HT-29 (cell line): Measurements from ENCODE around the gene TEKTIP1. TPM values are rescaled to one million over a fixed set of nuclear protein-coding genes. Genes with fewer than 3 reads are reported as not detected.
"Not testable (repeated sequence)": the region's sequence is repeated elsewhere in the genome, so short reads cannot be mapped to it uniquely, and the experiment has no call there.

Experiments
- DNase-seq: peaks from one replicate; pipeline ENCODE4 v3.0.0-alpha.2; 2015; ENCODE audit warnings: low spot score
- total RNA-seq: library from RNA; depleted of rRNA; stranded (reverse); fragments of >200 nt; shearing (Covaris generic); gene quantifications from 2 replicates; pipeline ENCODE4 v1.2.3, GENCODE V29; 2014

TEKTIP1 gene
- total RNA-seq, 1 experiment from 2014 or later, result not detected

DNA sequence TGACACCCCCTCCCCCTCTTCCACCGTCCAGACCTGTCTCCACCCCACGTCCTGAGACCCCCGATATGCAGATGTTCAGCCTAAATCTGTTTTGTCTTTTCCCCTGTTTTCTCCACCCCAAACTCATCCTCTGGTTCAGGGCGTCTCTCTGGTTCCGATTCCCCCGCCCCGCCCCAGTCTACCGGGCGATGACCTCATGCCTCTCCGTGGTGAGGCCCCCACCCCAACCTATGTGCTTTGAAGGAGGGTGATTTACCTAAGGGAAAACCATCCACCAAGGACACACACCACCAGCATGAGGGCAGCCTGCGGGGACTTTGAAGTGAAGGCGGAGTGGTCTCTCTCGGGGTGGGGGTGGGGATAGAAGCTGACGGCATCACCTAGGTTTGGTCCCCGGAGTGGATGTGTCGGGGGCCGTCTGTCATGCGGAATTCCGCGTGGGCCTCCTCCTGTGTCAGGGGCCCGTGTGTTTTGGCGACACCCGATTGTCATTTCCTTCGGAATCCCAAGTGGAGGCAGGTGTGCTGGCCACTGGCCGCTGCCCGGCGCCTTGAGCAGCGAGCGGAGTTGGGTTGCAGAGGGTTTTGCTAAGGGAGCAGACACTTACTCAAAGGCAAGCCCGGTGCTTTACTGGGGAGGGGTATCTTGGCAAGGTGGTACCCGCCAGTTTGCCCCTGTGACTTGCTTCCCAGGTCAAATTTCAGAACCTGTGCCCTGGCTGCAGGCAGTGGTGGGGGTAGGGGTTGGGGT lies 31.4 kb upstream of the TEKTIP1 start:
- DNase-seq, result no peak

DNA sequence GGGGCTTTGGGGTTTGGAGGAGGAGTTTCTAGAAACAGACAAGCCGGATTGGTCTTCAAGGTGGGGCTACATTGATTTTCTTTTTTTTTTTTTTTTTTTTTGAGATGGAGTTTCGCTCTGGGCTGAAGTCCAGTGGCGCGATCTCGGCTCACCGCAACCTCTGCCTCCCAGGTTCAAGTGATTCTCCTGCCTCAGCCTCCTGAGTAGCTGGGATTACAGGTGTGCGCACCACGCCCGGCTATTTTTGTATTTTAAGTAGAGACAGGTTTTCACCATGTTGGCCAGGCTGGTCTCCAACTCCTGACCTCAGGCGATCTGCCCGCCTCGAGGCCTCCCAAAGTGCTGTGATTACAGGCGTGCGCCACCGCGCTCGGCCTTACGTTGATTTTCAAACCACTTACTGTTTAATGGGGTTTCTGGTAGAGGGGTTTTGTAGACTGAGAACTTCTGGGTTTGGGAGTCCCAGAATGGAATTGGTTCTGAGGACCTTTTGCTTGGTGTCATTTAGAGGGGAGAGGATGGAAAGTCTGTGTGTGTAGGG lies 30.8 kb upstream of the TEKTIP1 start:
- DNase-seq, result not testable (repeated sequence)

DNA sequence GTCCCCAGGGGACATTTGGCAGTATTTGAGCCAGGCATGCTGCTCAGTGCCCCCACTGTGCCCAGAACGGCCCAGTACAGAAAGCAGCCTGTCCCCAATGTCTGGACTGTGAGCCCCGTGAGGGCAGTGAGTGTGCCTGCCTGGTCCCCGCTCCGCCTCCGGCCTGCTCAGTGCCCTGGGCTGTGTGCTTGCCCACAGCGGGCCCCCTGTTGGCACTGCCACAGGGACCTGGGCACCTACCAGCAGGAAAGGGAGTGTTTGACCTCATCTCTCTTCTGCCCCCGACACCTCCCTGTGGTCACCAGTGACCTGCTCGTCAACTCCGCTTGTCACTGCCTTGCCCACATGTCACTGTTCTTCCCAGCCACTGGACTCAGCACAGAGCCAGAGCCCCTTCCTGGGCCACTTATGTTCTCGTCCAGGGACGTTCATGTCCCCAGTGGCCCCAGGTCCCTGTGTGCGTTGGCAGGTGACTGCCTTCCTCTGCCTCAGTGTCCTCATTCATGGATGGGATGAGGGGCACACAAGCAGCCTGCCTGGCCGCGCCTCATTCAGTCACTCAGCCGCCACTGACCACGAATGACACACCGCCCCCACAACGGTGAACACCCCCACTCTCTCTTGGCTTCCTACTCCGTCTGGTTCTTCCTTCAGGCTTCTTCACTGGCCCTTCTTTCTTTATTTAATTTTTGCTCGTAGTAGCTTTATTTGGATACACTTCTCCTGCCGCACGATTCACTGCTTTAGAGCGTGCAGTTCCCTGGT lies 30.0 kb upstream of the TEKTIP1 start:
- no peak for DNase-seq

DNA sequence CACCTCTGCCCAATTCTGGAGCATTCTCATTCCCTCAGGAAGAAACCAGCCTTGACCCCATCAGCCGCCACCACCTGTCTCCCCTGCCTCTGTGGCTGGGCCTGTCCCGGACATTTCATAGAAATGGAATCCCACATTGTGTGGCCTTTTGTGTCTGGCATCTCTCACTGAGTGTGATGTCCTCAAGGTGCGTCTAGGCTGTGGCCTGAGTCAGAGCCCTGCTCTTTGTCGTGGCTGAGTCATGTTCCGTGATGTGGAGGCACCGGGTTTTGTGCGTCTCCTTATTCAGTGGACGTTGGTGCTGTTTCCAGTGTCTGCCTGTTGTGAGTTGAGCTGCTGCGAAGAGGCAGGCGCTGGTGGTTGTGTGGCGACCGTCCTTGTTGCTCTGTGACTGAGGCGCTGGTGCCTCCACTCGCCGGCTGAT lies 29.4 kb upstream of the TEKTIP1 start:
- DNase-seq, result no peak

DNA sequence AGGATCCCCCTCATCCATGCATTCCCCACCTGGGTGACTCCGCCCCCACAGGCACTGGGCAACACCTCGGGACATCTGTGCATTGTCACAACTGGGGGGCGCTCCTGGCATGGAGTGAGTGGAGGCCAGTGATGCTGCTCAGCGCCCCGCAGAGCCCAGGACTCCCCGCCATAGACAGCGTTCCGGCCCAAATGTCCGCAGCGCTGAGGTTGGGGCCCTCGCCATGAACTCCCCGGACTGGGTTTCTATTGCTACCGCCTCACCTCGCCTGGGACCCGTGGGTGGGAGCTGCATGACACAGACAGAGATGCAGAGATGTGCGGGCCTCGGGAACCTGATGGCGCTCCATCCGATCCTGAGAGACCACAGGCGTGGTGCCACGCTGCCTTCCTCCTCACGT lies 28.2 kb upstream of the TEKTIP1 start:
- no peak for DNase-seq

DNA sequence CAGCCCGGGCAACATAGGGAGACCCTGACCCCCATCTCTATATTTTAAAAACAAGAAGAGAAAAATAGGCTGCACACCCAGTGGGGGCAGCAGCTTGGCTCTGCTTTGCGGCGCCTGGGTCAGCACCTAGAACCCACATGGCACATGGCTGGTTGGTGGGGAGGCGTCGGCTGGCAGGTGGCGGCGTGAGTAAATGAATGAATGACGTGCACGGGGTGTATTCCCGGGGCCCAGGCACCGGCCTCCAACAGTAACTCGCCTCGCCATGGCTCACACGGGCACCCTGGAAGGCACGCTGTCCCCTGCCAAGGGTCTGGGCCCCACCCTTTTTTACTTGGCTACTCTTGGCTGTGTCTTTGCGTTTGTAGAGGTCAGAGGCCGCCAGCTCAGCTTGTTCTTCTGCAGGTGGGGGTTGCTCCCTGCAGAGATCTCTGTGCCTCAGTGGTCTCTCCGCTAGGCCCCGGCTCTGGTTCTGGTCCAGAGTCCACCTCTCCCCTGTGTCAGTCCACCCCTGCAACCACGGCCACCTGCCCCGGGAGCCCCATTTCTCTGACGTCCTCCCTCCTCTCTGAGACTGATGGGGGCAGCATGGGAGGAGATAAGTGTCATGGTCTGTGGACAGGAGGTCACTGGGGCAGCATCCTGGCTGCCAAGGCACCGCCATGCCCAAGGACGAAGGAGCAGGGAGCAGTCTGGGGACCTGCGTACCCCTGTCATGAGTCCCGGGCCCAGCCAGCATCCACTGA lies 27.3 kb upstream of the TEKTIP1 start:
- DNase-seq, result no peak

DNA sequence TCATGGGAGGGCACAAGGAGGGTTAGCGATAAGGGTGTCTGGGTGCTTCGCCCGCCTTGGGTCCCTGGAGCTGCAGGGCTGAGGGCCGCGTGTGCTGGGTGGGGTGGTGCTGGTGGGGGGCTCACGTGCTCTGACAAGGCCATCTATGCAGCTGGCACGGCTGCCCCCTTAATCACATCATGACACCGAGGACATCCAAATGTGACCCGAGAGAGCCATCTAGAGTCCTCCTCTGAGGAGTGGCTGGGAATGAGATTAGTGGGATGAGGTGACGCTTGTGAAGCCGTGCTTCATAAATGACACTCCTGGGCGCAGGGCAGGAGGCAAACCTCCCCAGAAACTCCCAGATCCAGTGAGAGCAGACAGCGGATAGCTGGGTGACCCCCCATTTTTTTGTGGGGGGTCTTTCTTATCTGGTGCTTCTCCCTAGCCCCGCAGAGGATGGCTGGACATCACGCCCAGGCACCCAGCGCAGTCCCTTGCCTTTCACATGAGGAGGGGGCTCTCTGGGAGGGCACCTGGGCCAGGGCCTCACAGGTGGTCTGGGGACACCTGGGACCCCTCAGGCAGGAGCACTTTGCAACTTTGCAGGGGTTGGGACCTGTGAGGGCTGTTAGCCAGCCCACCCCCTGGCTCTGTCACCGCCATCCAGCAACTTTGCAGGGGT lies 26.3 kb upstream of the TEKTIP1 start:
- DNase-seq, result no peak

DNA sequence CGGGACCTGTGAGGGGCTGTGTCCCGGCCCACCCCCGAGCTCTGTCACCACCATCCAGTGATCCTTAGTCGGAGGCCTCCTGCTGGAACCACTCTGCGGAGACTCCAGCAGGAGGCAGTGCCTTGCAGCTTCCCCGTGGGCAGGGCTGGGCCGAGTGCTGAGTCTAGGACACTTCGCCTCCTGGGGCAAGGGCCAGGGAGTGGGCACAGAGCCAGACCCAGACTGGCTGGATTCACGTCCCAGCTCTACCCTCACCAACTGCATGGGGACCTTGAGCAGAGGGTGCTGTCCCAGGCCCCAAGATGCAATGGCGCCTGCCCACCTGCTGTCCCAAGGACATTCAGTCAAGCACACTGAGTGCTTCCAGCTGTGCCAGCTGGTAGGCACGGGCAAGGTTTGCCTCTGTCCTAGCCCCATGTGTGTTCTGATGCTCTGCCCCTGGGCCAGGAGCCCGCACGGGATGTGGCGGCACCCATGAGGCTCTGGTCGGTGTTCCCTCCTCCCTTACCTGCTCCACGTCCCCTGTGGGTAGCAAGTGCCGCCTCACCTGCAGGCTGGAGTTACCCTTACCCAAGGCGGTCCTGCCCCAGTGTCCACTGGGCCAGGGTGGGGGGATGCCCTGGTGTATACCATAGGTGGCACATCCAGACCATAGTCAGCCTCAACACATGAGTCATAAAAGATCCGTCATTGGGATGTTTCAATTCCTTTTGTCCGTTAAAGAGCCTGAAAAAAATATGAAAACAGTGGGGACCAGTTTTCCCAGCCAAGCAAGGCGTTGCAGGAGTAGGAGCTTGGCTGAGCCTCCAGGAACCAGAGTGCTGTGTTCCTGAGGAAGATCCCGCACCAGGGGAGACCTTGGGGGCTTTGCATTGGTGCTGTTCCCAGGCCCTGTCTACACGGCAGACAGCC lies 25.5 kb upstream of the TEKTIP1 start:
- DNase-seq, result no peak

DNA sequence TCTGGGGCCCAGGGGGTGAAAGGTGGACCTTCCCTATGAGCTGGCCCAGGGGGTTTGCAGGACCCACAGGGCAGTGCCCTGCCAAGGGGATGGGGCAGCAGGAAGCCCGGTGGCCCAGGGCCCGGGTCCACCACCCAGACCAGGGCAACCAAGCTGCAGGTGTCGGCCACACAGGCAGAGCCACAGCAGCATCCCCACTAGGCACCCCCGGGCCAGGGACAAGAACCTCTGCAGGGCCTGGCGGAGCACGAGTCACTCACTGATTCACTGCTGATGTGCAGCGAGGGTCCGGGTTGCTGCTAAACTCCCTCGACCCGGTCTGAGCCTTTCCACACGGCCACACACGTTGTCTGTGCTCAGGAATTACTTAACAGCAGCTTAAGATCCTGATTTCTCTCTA lies 24.0 kb upstream of the TEKTIP1 start:
- no peak for DNase-seq

DNA sequence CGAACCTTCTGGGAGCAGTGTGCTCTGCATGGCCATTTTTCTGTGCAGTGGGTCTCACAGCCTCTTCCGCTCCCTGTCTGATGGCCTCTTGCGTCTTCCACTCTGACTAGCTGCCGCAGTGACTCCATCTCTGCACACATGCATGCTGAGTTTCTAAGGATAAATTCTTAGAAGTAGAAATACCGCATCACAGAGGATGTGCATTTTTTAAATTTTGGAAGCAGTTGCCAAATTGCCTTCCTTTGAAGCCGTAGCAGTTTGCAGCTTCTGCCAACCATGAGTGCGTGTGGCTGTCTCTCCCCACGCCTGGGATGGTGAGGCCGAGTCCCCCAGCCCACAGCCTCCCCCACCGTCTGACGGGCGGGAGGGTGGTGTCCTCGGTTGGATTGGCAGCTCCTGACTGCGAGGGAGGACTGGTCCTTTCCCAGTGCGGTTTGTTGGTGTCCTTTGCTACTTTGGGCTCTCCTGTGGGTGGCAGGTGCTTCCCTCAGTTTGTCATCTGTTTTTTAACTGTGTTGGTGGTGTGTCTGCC lies 23.0 kb upstream of the TEKTIP1 start:
- no peak for DNase-seq

DNA sequence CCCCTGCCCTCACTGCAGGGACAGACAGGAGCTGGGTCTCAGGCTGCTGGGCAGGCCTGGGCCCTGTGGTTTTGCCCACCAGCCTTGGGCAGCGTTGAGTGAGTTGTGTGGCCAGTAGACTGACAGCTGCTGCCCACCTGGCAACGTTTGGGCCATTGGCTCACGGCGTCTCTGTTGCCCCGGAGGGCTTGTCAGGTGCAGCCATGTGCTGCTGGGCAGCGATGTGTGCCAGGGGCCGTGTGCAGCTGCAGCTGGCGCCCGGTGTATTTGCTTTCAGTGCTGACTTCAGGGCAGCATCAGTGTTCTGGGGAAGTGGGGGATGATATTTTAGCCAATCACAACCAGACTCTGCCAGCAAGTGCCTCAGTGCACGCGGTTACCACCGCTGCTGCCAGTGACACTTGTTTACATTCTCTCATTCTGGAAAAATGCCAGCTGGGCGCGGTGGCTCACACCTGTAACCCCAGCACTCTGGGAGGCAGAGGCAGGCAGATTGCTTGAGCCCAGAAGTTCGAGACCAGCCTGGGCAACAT lies 22.2 kb upstream of the TEKTIP1 start:
- DNase-seq, result no peak

DNA sequence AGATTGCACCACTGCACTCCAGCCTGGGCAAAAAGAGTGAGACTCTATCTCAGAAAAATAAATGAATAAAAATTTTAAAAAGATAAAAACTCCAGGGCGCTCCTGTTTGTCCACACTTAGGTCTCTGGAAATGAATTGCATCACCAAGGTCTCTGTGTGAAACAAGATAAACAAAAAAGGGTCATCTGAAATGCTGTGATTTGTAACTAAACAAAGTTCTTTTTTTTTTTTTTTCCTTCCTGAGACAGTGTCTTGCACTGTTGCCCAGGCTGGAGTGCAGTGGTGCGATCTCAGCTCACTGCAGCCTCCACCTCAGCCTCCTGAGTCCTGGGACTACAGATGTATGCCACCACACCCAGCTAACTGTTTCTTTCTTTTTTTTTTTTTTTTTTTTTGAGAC lies 21.3 kb upstream of the TEKTIP1 start:
- no peak for DNase-seq

DNA sequence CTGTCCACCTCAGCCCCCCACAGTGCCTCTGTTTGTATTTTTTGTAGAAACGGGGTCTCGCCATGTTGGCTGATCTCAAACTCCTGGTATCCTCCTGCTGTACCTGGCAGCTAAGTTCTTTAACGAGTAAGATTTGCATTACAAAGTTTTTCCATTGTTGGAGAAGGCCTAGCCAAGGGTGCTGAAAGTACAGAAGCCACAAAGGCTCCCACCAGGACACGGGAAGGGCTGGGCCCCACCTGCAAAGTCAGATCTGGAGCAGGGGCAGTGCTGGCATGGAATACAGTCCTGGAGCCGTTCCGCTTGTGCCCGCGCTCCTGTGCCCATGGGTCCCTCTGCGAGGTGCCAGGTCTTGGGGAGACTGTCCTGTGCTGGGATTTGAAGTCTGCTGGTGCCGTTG lies 20.7 kb upstream of the TEKTIP1 start:
- DNase-seq, result no peak

DNA sequence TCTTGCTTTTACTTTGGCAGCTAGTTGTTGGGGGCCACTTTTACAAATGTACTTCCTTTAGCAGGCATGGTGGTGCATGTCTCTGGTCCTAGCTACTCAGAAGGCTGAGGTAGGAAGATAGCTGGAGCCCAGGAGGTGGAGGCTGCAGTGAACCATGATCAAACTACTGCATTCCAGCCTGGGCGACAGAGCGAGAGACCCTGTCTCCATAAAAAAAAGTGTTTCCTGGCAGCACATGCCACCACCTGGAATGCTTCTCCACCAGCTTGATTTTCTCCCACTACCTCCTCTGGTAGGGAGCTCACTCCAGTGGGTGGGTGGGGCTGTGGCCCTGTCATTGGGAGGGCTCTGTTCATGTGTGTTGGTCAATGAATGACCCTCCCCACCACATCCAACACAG lies 20.3 kb upstream of the TEKTIP1 start:
- DNase-seq, result no peak

DNA sequence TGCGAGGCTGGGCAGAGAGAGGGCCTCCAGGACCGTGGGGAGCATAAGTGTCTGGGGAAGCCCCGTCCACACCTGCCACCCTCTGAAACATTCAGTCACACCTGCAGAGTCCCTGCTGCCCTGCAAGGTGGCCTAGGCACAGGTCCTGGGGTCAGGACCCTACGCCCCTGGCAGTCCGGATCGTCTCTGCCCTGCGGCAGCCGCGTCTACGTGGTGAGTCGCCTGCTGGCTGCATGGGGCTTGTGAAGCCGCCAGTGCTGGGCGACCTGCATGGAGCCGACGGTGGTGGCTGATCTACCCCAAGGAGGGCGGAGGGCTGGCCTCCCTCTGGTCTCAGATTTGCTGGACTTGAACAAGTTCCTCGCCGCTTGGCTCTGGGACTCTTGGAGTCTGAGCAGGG lies 19.8 kb upstream of the TEKTIP1 start:
- no peak for DNase-seq

DNA sequence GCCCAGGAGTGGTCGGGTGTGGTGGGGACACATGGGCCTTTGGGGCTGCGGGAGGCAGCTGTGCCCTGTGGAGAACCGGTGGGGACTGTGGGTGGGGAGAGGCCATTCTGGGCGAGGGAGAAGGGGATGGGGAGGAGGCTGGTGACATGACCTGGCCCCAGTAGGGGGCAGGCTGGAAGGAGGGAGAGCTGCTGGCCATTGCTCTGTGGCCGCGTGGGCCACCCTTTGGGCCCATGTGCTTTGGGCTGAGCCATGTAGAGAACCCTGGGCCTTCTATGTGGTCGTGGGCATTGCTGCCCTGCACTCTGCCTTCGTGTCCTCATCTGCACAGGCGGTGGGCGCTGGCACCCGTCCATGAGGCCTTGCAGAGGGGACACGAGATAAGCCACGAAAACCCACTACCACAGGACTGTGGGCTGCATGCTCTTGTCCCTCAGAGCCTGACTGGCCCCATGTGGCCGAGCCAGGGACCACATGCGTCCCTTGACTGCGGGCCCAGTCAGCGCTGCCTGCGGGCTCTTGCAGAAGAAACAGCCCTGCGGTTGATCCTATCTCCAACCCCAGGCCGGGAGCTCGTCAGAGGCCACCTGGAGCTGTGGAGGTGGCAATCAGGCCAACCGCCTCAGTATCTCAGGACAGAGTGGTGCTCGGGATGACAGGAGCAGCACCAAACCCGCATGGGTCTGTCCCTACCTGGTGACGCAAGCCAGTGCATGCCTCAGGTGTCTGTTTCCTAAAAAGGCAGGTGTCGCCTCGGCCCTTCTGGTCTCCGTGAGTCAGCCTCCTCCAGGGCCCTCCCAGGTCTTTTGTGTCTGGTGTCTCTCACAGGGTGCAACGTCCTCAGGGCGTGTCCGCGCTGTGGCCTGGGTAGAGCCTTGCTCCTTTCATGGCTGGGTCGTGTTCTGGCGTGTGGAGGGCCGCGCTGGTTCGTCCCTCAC lies 18.5 kb upstream of the TEKTIP1 start:
- no peak for DNase-seq

DNA sequence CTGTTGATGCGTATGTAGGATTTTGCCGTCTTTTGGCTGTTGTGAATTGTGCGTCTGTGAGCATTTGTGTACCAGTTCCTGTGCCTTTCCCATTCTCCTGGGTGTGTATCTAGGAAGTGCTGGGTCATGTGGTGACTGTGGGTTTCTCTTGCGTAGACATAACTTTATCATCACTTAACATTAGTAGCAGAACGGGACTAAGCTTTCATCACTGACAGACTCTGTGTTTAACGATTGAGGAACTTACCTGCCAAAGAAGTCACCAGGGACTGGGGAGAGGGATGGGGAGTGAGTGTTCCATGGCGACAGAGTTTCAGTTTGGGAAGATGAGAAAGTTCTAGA lies 17.9 kb upstream of the TEKTIP1 start:
- DNase-seq, result no peak

DNA sequence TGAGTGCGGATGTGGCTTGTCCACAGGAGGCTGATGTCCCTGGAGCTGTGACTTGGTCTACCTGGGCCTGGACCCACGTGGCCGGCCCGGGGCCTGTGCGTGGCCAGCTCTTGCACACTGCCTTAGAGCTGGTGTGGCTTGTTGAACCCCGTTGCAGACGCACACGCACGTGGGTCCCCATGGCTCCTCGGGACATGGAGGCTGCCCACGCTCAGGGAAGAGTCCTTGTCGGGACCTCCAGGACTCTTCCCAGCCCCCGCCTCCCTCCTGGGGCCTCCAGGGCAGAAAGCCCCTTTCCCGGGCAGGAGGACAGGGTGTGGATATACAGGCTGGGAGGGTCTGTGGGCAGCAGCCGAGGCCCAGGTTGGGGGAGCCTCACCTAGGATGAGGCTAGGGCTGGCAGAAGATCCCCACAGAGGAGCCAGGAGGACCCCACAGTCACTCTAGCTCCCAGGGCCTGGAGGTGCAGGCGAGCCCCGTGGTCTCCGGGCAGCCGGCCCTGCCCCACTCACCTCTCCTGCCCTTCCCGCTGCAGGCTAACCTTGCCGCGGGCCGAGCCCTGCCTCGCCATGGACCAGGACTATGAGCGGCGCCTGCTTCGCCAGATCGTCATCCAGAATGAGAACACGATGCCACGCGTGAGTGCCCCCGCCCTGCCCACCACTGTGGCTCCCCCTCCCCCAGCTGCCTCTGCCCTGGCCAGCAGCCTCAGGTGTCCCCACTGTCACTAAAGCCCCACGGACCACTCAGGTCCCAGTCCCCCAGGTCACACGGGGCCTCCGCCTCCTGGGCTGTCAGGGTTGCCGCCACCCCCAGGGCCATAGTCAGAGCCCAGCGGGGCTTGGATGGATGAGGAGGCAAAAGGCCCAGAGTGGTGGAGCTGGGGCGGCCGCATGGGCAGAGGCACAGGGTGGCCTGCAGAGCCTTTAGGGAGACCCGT lies 16.3 kb upstream of the TEKTIP1 start:
- no peak for DNase-seq
